Measurements from ENCODE around the gene CAPN14.

CAPN14 gene

GRCh38 chr2:31200972-31201371, 16.3 kb downstream of the CAPN14 start:
- no peak for TF ChIP-seq CTCF (IDR thresholded peaks at IDR 0.05; ENCODE audit: low read depth, low read length, missing control alignments)
- DNase-seq (ENCODE audit: low read depth), result no peak
- in situ Hi-C loops (cut with HindIII; ENCODE audit: low sequenced_read_pairs), result no loop called here
- no peak overlapping the region for H3K4me3 ChIP-seq (ENCODE audit: low read depth, low read length)

GRCh38 chr2:31199206-31199605, 18.1 kb downstream of the CAPN14 start:
- in situ Hi-C loops (cut with HindIII; ENCODE audit: low sequenced_read_pairs), result no loop called here
- TF ChIP-seq CTCF (IDR thresholded peaks at IDR 0.05; ENCODE audit: low read depth, low read length, missing control alignments), result no peak
- DNase-seq (ENCODE audit: low read depth), result no peak
- no peak overlapping the region for H3K4me3 ChIP-seq (ENCODE audit: low read depth, low read length)

GRCh38 chr2:31197669-31198068, 19.6 kb downstream of the CAPN14 start:
- in situ Hi-C loops (cut with HindIII; ENCODE audit: low sequenced_read_pairs), result no loop called here

GRCh38 chr2:31197166-31197565, 20.1 kb downstream of the CAPN14 start:
- no peak for DNase-seq (ENCODE audit: low read depth)
- in situ Hi-C loops (cut with HindIII; ENCODE audit: low sequenced_read_pairs), result no loop called here
- TF ChIP-seq CTCF (IDR thresholded peaks at IDR 0.05; ENCODE audit: low read depth, low read length, missing control alignments), result no peak
- H3K4me3 ChIP-seq (ENCODE audit: low read depth, low read length), result no peak overlapping the region

More at GRCh38 chr2:31197669-31198068, 19.6 kb downstream of the CAPN14 start:
- no peak for DNase-seq (ENCODE audit: low read depth)
- H3K4me3 ChIP-seq (ENCODE audit: low read depth, low read length), result no peak overlapping the region
- no peak for TF ChIP-seq CTCF (IDR thresholded peaks at IDR 0.05; ENCODE audit: low read depth, low read length, missing control alignments)

- TF ChIP-seq CTCF (IDR thresholded peaks at IDR 0.05; ENCODE audit: low read depth, low read length, missing control alignments), result no peak
- in situ Hi-C loops (cut with HindIII; ENCODE audit: low sequenced_read_pairs), result no loop called here
- DNase-seq (ENCODE audit: low read depth), result no peak
- no peak overlapping the region for H3K4me3 ChIP-seq (ENCODE audit: low read depth, low read length)
Observed at GRCh38 chr2:31196622-31197021, 20.7 kb downstream of the CAPN14 start.

- in situ Hi-C loops (cut with HindIII; ENCODE audit: low sequenced_read_pairs), result no loop called here
- DNase-seq (ENCODE audit: low read depth), result no peak
- no peak overlapping the region for H3K4me3 ChIP-seq (ENCODE audit: low read depth, low read length)
- no peak for TF ChIP-seq CTCF (IDR thresholded peaks at IDR 0.05; ENCODE audit: low read depth, low read length, missing control alignments)
Observed at GRCh38 chr2:31193806-31194205, 23.5 kb downstream of the CAPN14 start.

All from astrocyte of the cerebellum (primary cell).